H9 (cell line): ENCODE results near the gene DGCR8. TPM values are rescaled to one million over a fixed set of nuclear protein-coding genes. Genes with fewer than 3 reads are reported as not detected.

Experiments
- DNase-seq: peaks from one replicate; pipeline ENCODE4 v3.0.0-alpha.2; 2017
- H2AFZ ChIP-seq: one replicate; pipeline ENCODE4 v1.6.1; 2013; ENCODE audit warnings: mild to moderate bottlenecking, low read length, control low read depth, moderate library complexity
- H2AK5ac ChIP-seq: 2 replicates; pipeline ENCODE4 v1.6.1; 2013; ENCODE audit warnings: low read length, control low read depth, mixed read lengths; ENCODE audit not compliant: insufficient read length
- H2BK120ac ChIP-seq: one replicate; pipeline ENCODE4 v1.6.1; 2013; ENCODE audit warnings: low read depth, mild to moderate bottlenecking, low read length, control low read depth, inconsistent platforms; ENCODE audit not compliant: poor library complexity, severe bottlenecking
- H2BK12ac ChIP-seq: 2 replicates; pipeline ENCODE4 v1.6.1; 2013; ENCODE audit warnings: low read length, control low read depth, mixed read lengths, low read depth; ENCODE audit not compliant: insufficient read length
- H2BK15ac ChIP-seq: 2 replicates; pipeline ENCODE4 v1.6.1; 2013; ENCODE audit warnings: low read depth, low read length, control low read depth
- H2BK20ac ChIP-seq: one replicate; pipeline ENCODE4 v1.6.1; 2013; ENCODE audit warnings: low read depth, mild to moderate bottlenecking, low read length, control low read depth, inconsistent platforms; ENCODE audit not compliant: poor library complexity, severe bottlenecking
- H2BK5ac ChIP-seq: 2 replicates; pipeline ENCODE4 v1.6.1; 2013; ENCODE audit warnings: low read length, control low read depth, mixed read lengths; ENCODE audit not compliant: insufficient read length
- H3K14ac ChIP-seq: 2 replicates; pipeline ENCODE4 v1.6.1; 2013; ENCODE audit warnings: low read length, control low read depth; ENCODE audit not compliant: insufficient read depth
- H3K18ac ChIP-seq: 2 replicates; pipeline ENCODE4 v1.6.1; 2013; ENCODE audit warnings: low read depth, mild to moderate bottlenecking, mixed read lengths, low read length, control low read depth; ENCODE audit not compliant: insufficient read length
- H3K23ac ChIP-seq: 2 replicates; pipeline ENCODE4 v1.6.1; 2013; ENCODE audit warnings: low read length, control low read depth, mixed read lengths, low read depth; ENCODE audit not compliant: insufficient read length
- H3K23me2 ChIP-seq: 2 replicates; pipeline ENCODE4 v1.6.1; 2013; ENCODE audit warnings: low read depth, mild to moderate bottlenecking, mixed read lengths, low read length, control low read depth; ENCODE audit not compliant: insufficient read length, poor library complexity, severe bottlenecking
- H3K27ac ChIP-seq: 2 replicates; pipeline ENCODE4 v1.5.1; 2013; ENCODE audit warnings: low read length, control low read depth, mixed read lengths, low read depth; ENCODE audit not compliant: insufficient read length
- H3K27me3 ChIP-seq: 2 replicates; pipeline ENCODE4 v1.6.1; 2013; ENCODE audit warnings: low read length, control low read depth, inconsistent platforms; ENCODE audit not compliant: insufficient read depth
- H3K4ac ChIP-seq: 2 replicates; pipeline ENCODE4 v1.6.1; 2013; ENCODE audit warnings: low read depth, mild to moderate bottlenecking, control low read depth, inconsistent platforms, low read length, moderate library complexity
- H3K4me1 ChIP-seq: 2 replicates; pipeline ENCODE4 v1.6.1; 2013; ENCODE audit warnings: low read length, control low read depth, inconsistent platforms; ENCODE audit not compliant: insufficient read depth
- H3K4me2 ChIP-seq: 2 replicates; pipeline ENCODE4 v1.6.1; 2013; ENCODE audit warnings: low read length, control low read depth, mixed read lengths; ENCODE audit not compliant: insufficient read length, insufficient read depth
- H3K56ac ChIP-seq: 2 replicates; pipeline ENCODE4 v1.6.1; 2013; ENCODE audit warnings: low read depth, mild to moderate bottlenecking, mixed read lengths, low read length, control low read depth; ENCODE audit not compliant: insufficient read length
- H3K79me1 ChIP-seq: 2 replicates; pipeline ENCODE4 v1.6.1; 2013; ENCODE audit warnings: low read depth, mild to moderate bottlenecking, moderate library complexity, low read length, control low read depth, inconsistent platforms; ENCODE audit not compliant: insufficient read depth, poor library complexity, severe bottlenecking
- H3K79me2 ChIP-seq: 2 replicates; pipeline ENCODE4 v1.6.1; 2013; ENCODE audit warnings: low read length, control low read depth, inconsistent platforms; ENCODE audit not compliant: insufficient read depth
- H3K9ac ChIP-seq: 2 replicates; pipeline ENCODE4 v1.6.1; 2013; ENCODE audit warnings: low read length, control low read depth, mixed read lengths; ENCODE audit not compliant: insufficient read length; ENCODE audit errors: extremely low read depth
- H3K9me3 ChIP-seq: one replicate; pipeline ENCODE4 v1.6.1; 2013; ENCODE audit warnings: low read depth, low read length, inconsistent platforms; ENCODE audit not compliant: control insufficient read depth
- H3T11ph ChIP-seq: one replicate; pipeline ENCODE4 v1.6.1; 2013; ENCODE audit warnings: mild to moderate bottlenecking, low read length, control low read depth, inconsistent platforms
- H4K20me1 ChIP-seq: one replicate; pipeline ENCODE4 v1.6.1; 2013; ENCODE audit not compliant: control insufficient read depth, insufficient read length, insufficient read depth
- H4K5ac ChIP-seq: 2 replicates; pipeline ENCODE4 v1.6.1; 2013; ENCODE audit warnings: low read depth, mild to moderate bottlenecking, mixed read lengths, low read length, control low read depth; ENCODE audit not compliant: insufficient read length
- H4K8ac ChIP-seq: replicated peaks from 2 replicates; pipeline ENCODE4 v1.6.1; 2013; ENCODE audit warnings: low read length, control low read depth, mixed read lengths, low read depth; ENCODE audit not compliant: insufficient read length
- H4K91ac ChIP-seq: 2 replicates; pipeline ENCODE4 v1.6.1; 2013; ENCODE audit warnings: low read depth, mild to moderate bottlenecking, moderate library complexity, mixed read lengths, low read length, control low read depth; ENCODE audit not compliant: insufficient read length
- H3K27ac Mint-ChIP-seq, 3 experiments: 2 replicates in 2 of 3; 3 replicates in 1 of 3; pipeline ENCODE4 v1.8.0; 2020 to 2021; ENCODE audit warnings: mixed read lengths in 3 of 3, mild to moderate bottlenecking in 1 of 3, moderate library complexity in 1 of 3
- H3K27me3 Mint-ChIP-seq: 2 replicates; pipeline ENCODE4 v1.8.0; 2021; ENCODE audit warnings: low read depth, mild to moderate bottlenecking, moderate library complexity, mixed read lengths
- H3K36me3 Mint-ChIP-seq, 3 experiments: 2 replicates in 2 of 3; 3 replicates in 1 of 3; pipeline ENCODE4 v1.8.0; 2020 to 2021; ENCODE audit warnings: low read depth in 3 of 3, mixed read lengths in 3 of 3; ENCODE audit not compliant: insufficient read depth in 1 of 3
- H3K4me1 Mint-ChIP-seq, 2 experiments: 2 replicates each; pipeline ENCODE4 v1.8.0; 2020; ENCODE audit warnings: mixed read lengths in 2 of 2
- H3K4me3 Mint-ChIP-seq, 2 experiments: 2 replicates in 1 of 2; 3 replicates in 1 of 2; pipeline ENCODE4 v1.8.0; 2020 to 2021; ENCODE audit warnings: mild to moderate bottlenecking in 2 of 2, mixed read lengths in 2 of 2, moderate library complexity in 1 of 2
- H3K9me3 Mint-ChIP-seq, 2 experiments: 2 replicates in 1 of 2; 3 replicates in 1 of 2; pipeline ENCODE4 v1.8.0; 2020; ENCODE audit warnings: mild to moderate bottlenecking in 2 of 2, mixed read lengths in 2 of 2, moderate library complexity in 1 of 2
- CTCF ChIP-seq: fragments of 200-600 bp; sonication (generic); conservative IDR thresholded peaks from 3 replicates; pipeline ENCODE4 v1.8.0; 2021; ENCODE audit warnings: antibody characterized with exemption, mild to moderate bottlenecking
- WGBS: extraction: QIAGEN DNeasy Blood & Tissue Kit; methylation state at CpG from one replicate; pipeline ENCODE4 v1.1.7; 2013; ENCODE audit warnings: missing lambda C conversion rate, low lambda C conversion rate, mixed read lengths; ENCODE audit not compliant: insufficient read length; ENCODE audit errors: extremely low coverage; 5-methylcytosine and 5-hydroxymethylcytosine counted together
- total RNA-seq: library from RNA; stranded (reverse); gene quantifications from 2 replicates; pipeline ENCODE4 v1.2.1, GENCODE V29; 2021

The DGCR8 gene
- total RNA-seq, 1 experiment from 2014 or later, result 74.5 TPM

DNA sequence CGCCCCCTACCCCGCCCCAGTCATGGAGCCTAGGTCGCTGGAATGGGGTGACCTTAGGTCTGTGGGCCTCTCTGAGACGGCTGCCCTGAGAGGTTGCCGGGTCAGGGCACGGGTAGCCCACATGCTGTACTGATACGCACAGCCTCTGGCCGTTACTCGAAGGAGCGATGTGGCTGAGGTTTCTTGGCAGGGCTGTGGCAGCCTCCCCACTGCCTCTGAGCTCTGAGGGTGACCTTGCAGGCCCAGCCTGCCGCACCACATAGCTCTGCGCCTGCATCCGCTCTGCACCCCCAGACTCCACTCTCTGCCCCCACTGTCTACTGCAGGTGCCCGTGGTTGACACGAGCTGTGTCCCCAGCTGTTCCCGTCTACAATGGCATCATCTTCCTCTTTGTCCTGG is 58.8 kb downstream of the DGCR8 start:
- Histone ChIP-seq H3K79me1 (no peaks in the 10 kb centered on the region), H4K20me1 (peaks cover 3% of the 10 kb centered on the region), H4K8ac (no peak overlapping the region), H3K56ac (no peak overlapping the region), H2BK12ac (no peak overlapping the region), H3K23me2 (no peaks in the 10 kb centered on the region), H3K4me2 (no peak overlapping the region), H2AFZ (no peak overlapping the region), H3K14ac (no peak overlapping the region), H2AK5ac (no peak overlapping the region), H2BK15ac (no peak overlapping the region), H3K4ac (no peak overlapping the region), H2BK120ac (no peak overlapping the region), H3K18ac (no peak overlapping the region), H3K9me3 (no peaks in the 10 kb centered on the region), H3K27ac (no peak overlapping the region), H2BK20ac (no peak overlapping the region), H4K91ac (no peak overlapping the region), H3K9ac (no peak overlapping the region), H2BK5ac (no peak overlapping the region), H4K5ac (no peak overlapping the region), H3K27me3 (no peaks in the 10 kb centered on the region), H3K23ac (no peak overlapping the region), H3K4me1 (no peaks in the 10 kb centered on the region), H3K79me2 (no peaks in the 10 kb centered on the region; the same call in 1 of the 2 replicates), H3T11ph (no peak overlapping the region)
- DNase-seq, result no peak
- Mint-ChIP-seq H3K27ac (peak overlapping the region in 1 of 3 experiments; percentile 48; a peak in 2 of 7 replicates), H3K4me1 (no peaks in the 10 kb centered on the region; a peak in 1 of 4 replicates), H3K4me3 (no peak overlapping the region), H3K27me3 (no peaks in the 10 kb centered on the region), H3K9me3 (no peaks in the 10 kb centered on the region), H3K36me3 (no peaks in the 10 kb centered on the region; a peak in 3 of 7 replicates)
- no CpG with 5 or more reads among the region's 16 CpGs for WGBS
- no peak for TF ChIP-seq CTCF
